ENCODE data around the gene MTCL1. TPM values are rescaled to one million over a fixed set of nuclear protein-coding genes. Genes with fewer than 3 reads are reported as not detected.

MTCL1 gene
- total RNA-seq, 1 donor from 2014 or later: 48.7 TPM

DNA sequence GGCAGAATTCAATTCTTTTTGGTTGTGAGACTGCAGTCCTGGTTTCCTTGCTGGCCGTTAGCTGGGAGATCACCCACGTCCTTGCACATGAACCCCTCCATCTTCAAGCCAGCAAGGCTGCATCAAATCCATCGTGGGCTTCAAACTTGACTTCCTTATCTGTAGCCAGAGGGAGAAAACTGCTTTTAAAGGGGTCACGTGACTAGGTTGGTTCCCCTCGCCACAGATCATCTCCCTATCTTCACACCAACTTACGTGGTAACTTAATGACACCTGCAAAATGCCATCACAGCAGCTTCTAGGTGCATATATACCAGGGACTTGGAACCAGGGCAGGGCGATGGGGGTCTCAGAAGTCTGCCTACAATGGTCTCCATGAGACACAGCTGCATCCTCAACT lies 169.5 kb downstream of the MTCL1 start:
- Mint-ChIP-seq H3K4me1 (ENCODE audit: unreplicated experiment) (no peaks in the 10 kb centered on the region), H3K27ac (no peak overlapping the region), H3K27me3 (no peaks in the 10 kb centered on the region), H3K4me3 (no peak overlapping the region), H3K36me3 (no peaks in the 10 kb centered on the region), H3K9me3 (no peaks in the 10 kb centered on the region)
- TF ChIP-seq, protein P1, sequence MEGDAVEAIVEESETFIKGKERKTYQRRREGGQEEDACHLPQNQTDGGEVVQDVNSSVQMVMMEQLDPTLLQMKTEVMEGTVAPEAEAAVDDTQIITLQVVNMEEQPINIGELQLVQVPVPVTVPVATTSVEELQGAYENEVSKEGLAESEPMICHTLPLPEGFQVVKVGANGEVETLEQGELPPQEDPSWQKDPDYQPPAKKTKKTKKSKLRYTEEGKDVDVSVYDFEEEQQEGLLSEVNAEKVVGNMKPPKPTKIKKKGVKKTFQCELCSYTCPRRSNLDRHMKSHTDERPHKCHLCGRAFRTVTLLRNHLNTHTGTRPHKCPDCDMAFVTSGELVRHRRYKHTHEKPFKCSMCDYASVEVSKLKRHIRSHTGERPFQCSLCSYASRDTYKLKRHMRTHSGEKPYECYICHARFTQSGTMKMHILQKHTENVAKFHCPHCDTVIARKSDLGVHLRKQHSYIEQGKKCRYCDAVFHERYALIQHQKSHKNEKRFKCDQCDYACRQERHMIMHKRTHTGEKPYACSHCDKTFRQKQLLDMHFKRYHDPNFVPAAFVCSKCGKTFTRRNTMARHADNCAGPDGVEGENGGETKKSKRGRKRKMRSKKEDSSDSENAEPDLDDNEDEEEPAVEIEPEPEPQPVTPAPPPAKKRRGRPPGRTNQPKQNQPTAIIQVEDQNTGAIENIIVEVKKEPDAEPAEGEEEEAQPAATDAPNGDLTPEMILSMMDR (conservative IDR thresholded peaks at IDR 0.05): no peak
- DNase-seq (ENCODE audit: extremely low spot score, unreplicated experiment): no peak

DNA sequence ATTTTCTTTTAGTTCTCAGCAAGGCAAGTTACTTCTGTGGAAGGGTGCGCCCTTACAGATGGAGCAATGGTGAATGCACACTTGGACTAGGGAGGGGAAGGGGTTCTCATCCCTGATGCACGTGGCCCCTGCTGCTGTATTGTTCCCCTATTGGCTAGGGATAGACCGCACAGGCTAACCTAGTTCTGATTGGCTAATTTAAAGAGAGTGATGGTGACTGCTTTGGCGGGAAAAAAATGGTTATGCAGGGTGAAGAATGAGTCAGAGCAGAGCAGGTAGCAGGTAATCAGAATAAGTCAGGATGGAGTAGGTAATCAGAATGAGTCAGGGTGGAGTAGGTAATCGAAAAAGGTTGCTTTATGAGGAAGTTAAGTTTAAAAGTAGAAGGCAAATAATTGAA lies 171.5 kb downstream of the MTCL1 start:
- no peak for DNase-seq (ENCODE audit: extremely low spot score, unreplicated experiment)
- TF ChIP-seq, protein P1 (conservative IDR thresholded peaks at IDR 0.05): no peak
- H3K27ac Mint-ChIP-seq: no peak overlapping the region
- no peaks in the 10 kb centered on the region for H3K27me3 Mint-ChIP-seq
- H3K36me3 Mint-ChIP-seq: no peaks in the 10 kb centered on the region
- peaks cover 5% of the 10 kb centered on the region for H3K4me1 Mint-ChIP-seq (ENCODE audit: unreplicated experiment)
- no peak overlapping the region for H3K4me3 Mint-ChIP-seq
- peaks cover 6% of the 10 kb centered on the region for H3K9me3 Mint-ChIP-seq

DNA sequence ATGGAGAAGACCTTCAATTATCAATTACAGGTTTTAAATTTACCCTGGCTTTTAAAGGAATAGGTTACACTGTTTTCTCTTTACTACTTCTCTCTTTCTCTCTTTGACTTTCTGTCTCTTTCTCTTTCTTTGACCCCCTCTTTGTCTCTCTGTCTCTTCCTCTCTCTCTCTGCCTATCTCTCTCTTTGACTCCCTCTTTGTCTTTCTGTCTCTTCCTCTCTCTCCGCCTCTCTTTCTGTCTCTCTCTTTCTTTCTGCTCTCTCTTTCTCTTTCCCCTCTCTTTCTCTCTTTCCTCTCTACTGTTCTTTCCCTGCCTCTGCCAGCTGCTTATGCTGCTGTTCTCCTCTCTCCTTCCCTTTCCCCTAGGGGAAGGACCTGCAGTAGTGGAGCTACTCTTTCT lies 175.7 kb downstream of the MTCL1 start:
- TF ChIP-seq, protein P1 (conservative IDR thresholded peaks at IDR 0.05): no peak
- Mint-ChIP-seq H3K27me3 (no peaks in the 10 kb centered on the region), H3K9me3 (peaks cover 12% of the 10 kb centered on the region), H3K36me3 (peaks cover 4% of the 10 kb centered on the region), H3K27ac (no peak overlapping the region), H3K4me3 (no peak overlapping the region), H3K4me1 (ENCODE audit: unreplicated experiment) (peaks cover 5% of the 10 kb centered on the region)
- DNase-seq (ENCODE audit: extremely low spot score, unreplicated experiment): no peak

Other genes with a start within 250 kb of the MTCL1 start
- 25.2 and 28.9 TPM in 2 replicates for gene RAB12, start 96.1 kb upstream of the MTCL1 start, total RNA-seq (ENCODE audit: low replicate concordance)